ENCODE results near the gene NFKBIA. TPM values are rescaled to one million over a fixed set of nuclear protein-coding genes. Genes with fewer than 3 reads are reported as not detected.

NFKBIA gene
- total RNA-seq, 2 experiments from 2014 or later: 102 to 109 TPM

DNA sequence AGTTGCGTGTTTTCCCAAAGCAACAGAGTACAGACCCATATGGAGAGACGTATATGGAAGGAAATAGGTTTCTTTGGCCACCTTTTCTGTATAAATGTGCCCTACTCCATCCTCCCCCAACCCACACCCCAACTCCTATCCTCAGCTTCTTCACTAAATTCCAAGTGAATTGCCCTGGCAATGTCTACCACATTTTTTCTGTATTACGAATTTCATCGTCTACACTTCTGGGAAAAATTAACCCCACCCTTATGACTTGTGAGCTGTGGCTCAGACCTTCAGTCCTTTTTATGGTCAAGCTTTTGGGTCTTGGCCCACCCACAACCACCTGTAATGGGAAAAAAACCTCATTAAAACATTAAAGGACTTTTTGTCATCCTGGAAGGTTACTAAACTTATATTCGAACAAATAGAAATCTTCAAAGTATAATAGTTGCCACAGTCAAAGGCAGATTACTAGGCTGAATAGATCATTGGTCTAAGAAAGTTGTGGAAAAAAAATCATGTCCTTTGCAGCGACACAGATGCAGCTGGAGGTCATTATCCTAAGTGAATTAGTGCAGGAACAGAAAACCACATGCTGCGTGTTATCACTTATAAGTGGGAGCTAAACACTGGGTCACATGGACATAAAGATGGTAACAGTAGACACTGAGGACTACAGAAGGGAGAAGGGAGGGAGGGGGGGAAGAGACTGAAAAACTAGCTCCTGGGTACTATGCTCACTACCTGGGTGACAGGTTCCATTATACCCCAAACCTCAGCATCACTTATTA, 15.7 kb upstream of the NFKBIA start:
- H3K27ac Mint-ChIP-seq: no peak overlapping the region
- H3K4me3 Mint-ChIP-seq: no peak overlapping the region
- no peaks in the 10 kb centered on the region for H3K9me3 Mint-ChIP-seq
- ChIA-PET POLR2A (interaction anchor here (8.9 kb wide), 1 partner anchor 17 kb away, joined by 174 read pairs; the partner anchor contains the start of gene NFKBIA), CTCF (interaction anchor here (0.6 to 2.0 kb wide), 8 partner anchors 11 to 1094 kb away, joined by 3 to 6 read pairs (median 4); partner anchors contain the start of gene FAM177A1)
- H3K27me3 Mint-ChIP-seq: no peaks in the 10 kb centered on the region
- H3K36me3 Mint-ChIP-seq (ENCODE audit: low read depth): no peaks in the 10 kb centered on the region
- no peak for DNase-seq
- peaks cover 37% of the 10 kb centered on the region for H3K4me1 Mint-ChIP-seq

DNA sequence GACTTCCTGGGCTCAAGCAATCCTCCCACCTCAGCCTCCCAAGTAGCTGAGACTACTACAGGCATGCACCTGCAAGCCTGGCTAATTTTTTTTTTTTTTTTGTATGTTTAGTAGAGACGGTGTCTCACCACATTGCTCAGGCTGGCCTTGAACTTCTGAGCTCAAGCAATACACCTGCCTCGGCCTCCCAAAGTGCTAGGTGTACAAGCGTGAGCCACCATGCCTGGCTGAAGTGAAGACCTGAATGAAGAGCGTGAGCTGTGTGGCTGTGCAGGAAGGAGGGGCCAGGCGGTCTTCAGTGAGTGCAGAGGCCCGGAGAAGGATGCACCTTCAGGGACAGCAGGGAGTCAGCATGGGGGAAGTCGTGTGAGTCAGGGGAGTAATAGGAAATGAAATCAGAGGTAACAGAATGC, 14.9 kb upstream of the NFKBIA start:
- no peak for DNase-seq
- Mint-ChIP-seq H3K9me3 (no peaks in the 10 kb centered on the region), H3K4me1 (peaks cover 44% of the 10 kb centered on the region), H3K27me3 (no peaks in the 10 kb centered on the region), H3K36me3 (ENCODE audit: low read depth) (no peaks in the 10 kb centered on the region), H3K27ac (no peak overlapping the region), H3K4me3 (no peak overlapping the region)
- ChIA-PET POLR2A (interaction anchor here (0.6 to 8.9 kb wide), 2 partner anchors 16 to 373 kb away, joined by 3 to 174 read pairs; partner anchors contain the start of gene NFKBIA), CTCF (interaction anchor here (0.6 to 2.0 kb wide), 4 partner anchors 19 to 1093 kb away, joined by 3 to 6 read pairs (median 4); partner anchors contain the start of gene FAM177A1)

DNA sequence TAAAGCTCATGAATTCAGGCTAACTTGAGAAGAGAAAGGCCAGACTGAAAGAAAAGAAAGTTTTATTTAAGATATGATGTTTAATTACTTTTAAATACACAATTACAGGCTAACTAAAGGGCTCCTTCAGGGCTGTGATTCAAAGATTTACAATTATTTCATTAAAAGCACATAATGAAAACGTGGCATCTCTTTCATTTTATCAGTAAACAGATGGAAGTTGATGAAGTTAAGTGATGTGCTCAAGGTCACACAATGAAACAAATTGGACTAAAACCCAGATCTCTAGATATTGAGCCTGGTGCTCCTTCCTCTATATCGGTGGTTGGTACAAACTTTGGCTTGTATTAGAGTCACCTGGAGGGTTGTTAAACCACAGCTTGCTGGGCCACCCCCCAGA, 13.5 kb upstream of the NFKBIA start:
- ChIA-PET CTCF (interaction anchor here (2.6 to 5.0 kb wide), 2 partner anchors 14 to 278 kb away, joined by 33 to 50 read pairs; partner anchors contain the start of gene NFKBIA), POLR2A (interaction anchor here (0.6 to 8.9 kb wide), 6 partner anchors 14 to 704 kb away, joined by 3 to 174 read pairs (median 4); partner anchors contain the start of genes FAM177A1 and NFKBIA)
- DNase-seq: no peak
- no peak overlapping the region for H3K4me3 Mint-ChIP-seq
- H3K27me3 Mint-ChIP-seq: no peaks in the 10 kb centered on the region
- no peaks in the 10 kb centered on the region for H3K36me3 Mint-ChIP-seq (ENCODE audit: low read depth)
- no peak overlapping the region for H3K27ac Mint-ChIP-seq
- H3K9me3 Mint-ChIP-seq: no peaks in the 10 kb centered on the region
- H3K4me1 Mint-ChIP-seq: peaks cover 50% of the 10 kb centered on the region

DNA sequence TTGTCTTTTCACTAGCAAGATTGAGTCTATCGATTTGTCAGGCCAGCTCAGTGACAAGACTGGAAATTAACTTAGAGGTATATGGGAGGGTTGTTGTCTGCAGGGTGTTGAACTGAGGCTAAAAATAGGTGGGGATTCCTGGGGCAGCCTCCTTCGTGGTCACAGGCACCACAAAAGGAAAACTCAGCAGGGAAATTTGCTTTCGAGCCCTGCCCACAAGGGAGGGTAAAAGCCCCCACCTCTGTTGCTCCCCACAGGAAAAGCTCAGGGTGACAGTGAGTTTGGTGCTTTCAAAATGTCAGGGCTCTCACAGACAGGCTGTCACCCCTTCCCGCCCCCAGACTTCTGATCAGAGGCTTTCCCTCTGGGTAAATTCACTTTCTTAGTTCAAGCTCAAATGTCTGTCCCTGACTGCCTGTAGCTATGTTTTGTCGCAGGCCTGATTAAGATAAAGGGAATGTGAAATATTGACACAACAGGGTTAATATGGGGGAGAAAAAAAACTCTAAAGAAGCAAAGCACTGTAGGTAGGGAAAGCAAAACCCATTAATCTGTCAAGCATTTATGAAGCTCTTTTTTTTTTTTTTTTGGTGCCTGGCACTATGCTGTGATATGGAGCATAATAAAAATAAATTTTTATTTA, 11.7 kb upstream of the NFKBIA start:
- CTCF ChIA-PET: interaction anchor here (0.6 to 5.7 kb wide), 22 partner anchors 9 to 746 kb away, joined by 3 to 50 read pairs (median 4); partner anchors contain the start of genes FAM177A1, NFKBIA and PSMA6
- POLR2A ChIA-PET: interaction anchor here (0.7 to 8.9 kb wide), 20 partner anchors 13 to 541 kb away, joined by 3 to 174 read pairs (median 4); partner anchors contain the start of genes BAZ1A, FAM177A1, NFKBIA and PPP2R3C
- Mint-ChIP-seq H3K9me3 (no peaks in the 10 kb centered on the region), H3K36me3 (ENCODE audit: low read depth) (no peaks in the 10 kb centered on the region), H3K27ac (peak overlapping the region; percentile 75), H3K4me3 (peak overlapping the region; percentile 18), H3K27me3 (no peaks in the 10 kb centered on the region), H3K4me1 (peaks cover 47% of the 10 kb centered on the region)
- peak; percentile 62 for DNase-seq

DNA sequence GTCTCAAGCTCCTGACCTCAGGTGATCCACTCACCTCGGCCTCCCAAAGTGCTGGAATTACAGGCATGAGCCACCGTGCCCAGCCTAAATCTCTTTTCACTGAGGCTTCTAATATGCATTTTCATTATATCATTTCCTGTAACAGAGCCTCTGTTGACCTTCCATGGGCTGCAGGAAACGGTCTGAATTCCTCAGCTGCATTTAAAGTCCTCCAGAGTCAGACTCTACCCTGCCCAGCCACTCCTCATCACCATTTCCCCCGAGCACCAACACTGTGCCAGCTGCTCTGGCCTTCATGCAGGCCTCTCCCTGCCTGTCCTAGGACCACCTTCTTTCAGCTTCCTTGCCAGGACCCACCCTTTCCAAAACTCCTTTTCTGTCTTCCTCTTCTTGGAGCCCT, 9.8 kb upstream of the NFKBIA start:
- ChIA-PET POLR2A (interaction anchor here (0.9 to 8.9 kb wide), 2 partner anchors 11 to 101 kb away, joined by 3 to 174 read pairs; partner anchors contain the start of gene NFKBIA), CTCF (interaction anchor here (0.7 to 5.7 kb wide), 14 partner anchors 8 to 696 kb away, joined by 3 to 45 read pairs (median 5); partner anchors contain the start of gene NFKBIA)
- no peak overlapping the region for H3K27ac Mint-ChIP-seq
- no peaks in the 10 kb centered on the region for H3K27me3 Mint-ChIP-seq
- no peak overlapping the region for H3K4me3 Mint-ChIP-seq
- no peaks in the 10 kb centered on the region for H3K36me3 Mint-ChIP-seq (ENCODE audit: low read depth)
- DNase-seq: no peak
- H3K4me1 Mint-ChIP-seq: peaks cover 45% of the 10 kb centered on the region
- no peaks in the 10 kb centered on the region for H3K9me3 Mint-ChIP-seq

DNA sequence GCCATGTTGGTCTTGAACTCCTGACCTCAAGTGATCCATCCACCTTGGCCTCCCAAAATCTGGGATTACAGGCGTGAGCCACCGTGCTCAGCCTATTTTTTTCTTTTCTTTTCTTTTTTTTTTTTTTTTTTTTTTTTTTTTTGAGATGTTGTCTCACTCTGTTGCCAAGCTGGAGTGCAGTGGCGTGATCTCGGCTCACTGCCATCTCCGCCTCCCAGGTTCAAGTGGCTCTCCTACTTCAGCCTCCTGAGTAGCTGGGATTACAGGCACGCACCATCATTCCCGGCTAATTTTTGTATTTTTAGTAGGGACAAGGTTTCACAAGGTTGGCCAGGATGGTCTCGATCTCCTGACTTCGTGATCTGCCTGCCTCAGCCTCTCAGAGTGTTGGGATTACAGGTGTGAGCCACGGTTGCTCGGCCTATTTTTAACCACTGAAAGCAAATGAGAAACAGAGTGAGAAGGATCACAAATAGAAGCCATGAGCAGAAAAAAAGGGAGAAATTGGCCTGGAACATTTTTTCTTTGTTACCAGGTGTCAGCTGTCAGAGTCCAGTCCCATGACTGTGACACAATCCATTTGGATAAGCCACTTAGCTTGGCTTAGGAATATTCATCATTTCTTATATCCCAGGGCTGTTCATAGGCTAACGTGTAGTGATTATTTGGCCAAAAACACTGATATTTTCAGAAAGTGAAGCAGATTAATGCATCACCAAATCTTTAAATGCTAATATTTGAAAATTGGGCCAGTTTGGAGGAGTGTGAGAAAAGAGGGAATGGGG, 7.9 kb upstream of the NFKBIA start:
- Mint-ChIP-seq H3K27ac (no peak overlapping the region), H3K27me3 (no peaks in the 10 kb centered on the region), H3K9me3 (no peaks in the 10 kb centered on the region), H3K4me3 (no peak overlapping the region), H3K4me1 (peaks cover 40% of the 10 kb centered on the region), H3K36me3 (ENCODE audit: low read depth) (no peaks in the 10 kb centered on the region)
- DNase-seq: no peak
- ChIA-PET CTCF (interaction anchor here (1.0 to 5.7 kb wide), 8 partner anchors 9 to 431 kb away, joined by 3 to 45 read pairs (median 4); no protein-coding TSS in a partner anchor), POLR2A (interaction anchor here (0.6 to 8.9 kb wide), 3 partner anchors 9 to 562 kb away, joined by 3 to 174 read pairs (median 3); partner anchors contain the start of gene NFKBIA)

DNA sequence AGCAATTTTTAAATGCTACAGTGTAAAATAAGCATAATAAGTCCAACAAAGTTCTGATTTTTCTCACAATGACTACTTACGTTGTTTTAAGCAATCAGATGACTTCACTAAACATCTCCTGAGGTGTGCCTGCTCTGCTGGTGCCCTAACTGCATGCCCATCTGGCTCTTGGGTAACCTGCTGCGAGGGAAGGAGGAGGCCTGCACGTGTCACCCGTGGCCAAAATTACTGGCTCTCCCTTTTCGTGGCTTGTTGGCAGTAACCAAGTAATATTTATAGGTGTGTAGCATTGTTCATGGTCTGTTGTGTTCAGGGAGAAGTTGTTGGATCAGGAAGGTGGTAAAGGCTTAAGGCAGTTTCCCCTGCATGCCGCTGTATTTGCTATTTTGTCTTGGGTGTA, 6.3 kb upstream of the NFKBIA start:
- ChIA-PET CTCF (interaction anchor here (0.7 to 2.3 kb wide), 5 partner anchors 32 to 287 kb away, joined by 3 to 6 read pairs (median 5); no protein-coding TSS in a partner anchor), POLR2A (interaction anchor here (1.4 kb wide), 1 partner anchor 365 kb away, joined by 3 read pairs; the partner anchor contains the start of gene FAM177A1)
- Mint-ChIP-seq H3K9me3 (no peaks in the 10 kb centered on the region), H3K27me3 (no peaks in the 10 kb centered on the region), H3K4me3 (no peak overlapping the region), H3K27ac (no peak overlapping the region), H3K36me3 (ENCODE audit: low read depth) (no peaks in the 10 kb centered on the region), H3K4me1 (peaks cover 39% of the 10 kb centered on the region)
- no peak for DNase-seq

DNA sequence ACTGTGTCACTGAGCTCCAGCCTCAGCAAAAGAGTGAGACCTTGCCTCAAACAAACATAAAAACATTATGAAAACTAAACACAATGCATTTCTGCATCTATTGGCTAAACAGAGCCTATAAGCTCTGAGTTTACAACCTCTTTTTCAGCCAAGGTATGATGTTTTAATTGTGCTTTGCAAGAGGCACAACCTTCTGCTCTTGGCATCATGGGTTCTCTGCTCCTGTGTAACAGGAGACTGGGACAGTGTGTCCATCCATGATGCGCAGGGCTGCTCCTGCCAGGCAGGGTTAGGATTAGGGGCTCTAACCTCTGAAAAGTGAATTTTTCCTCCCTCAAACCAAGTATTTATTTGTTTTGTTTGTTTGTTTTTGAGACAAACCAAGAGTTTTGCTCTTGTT, 5.0 kb upstream of the NFKBIA start:
- Mint-ChIP-seq H3K36me3 (ENCODE audit: low read depth) (no peaks in the 10 kb centered on the region), H3K27ac (no peak overlapping the region), H3K9me3 (no peaks in the 10 kb centered on the region)

DNA sequence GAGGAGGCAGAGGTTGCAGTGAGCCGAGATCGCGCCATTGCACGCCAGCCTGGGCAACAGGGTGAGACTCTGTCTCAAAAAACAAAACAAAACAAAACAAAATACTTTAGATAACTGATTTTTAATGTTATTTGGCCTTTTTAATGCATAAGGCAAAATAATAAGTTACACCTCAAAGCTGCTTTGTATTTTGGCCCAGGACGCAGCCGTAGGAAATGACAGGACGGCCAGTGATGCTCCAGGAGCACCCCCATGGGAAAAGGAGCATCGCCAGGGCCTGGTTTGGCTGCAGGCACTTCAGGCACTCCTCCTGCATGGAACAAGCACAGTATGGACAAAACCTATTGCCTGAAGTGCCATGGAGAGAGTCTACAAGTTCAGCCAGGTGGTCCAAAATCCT, 3.5 kb upstream of the NFKBIA start:
- H3K27me3 Mint-ChIP-seq: no peaks in the 10 kb centered on the region
- ChIA-PET CTCF (interaction anchor here (0.6 to 2.6 kb wide), 6 partner anchors 8 to 266 kb away, joined by 3 to 8 read pairs (median 4); no protein-coding TSS in a partner anchor), POLR2A (interaction anchor here (1.2 kb wide), 1 partner anchor 178 kb away, joined by 3 read pairs; no protein-coding TSS in a partner anchor)
- peaks cover 10% of the 10 kb centered on the region for H3K36me3 Mint-ChIP-seq (ENCODE audit: low read depth)
- no peak overlapping the region for H3K4me3 Mint-ChIP-seq
- no peak overlapping the region for H3K27ac Mint-ChIP-seq
- H3K4me1 Mint-ChIP-seq: peaks cover 31% of the 10 kb centered on the region
- no peaks in the 10 kb centered on the region for H3K9me3 Mint-ChIP-seq
- DNase-seq: no peak

More for the DNA sequence above, 5.0 kb upstream of the NFKBIA start:
- POLR2A ChIA-PET: no interaction called here
- Mint-ChIP-seq H3K4me1 (peaks cover 33% of the 10 kb centered on the region), H3K4me3 (no peak overlapping the region), H3K27me3 (no peaks in the 10 kb centered on the region)
- CTCF ChIA-PET: interaction anchor here (1.0 to 2.6 kb wide), 7 partner anchors 11 to 268 kb away, joined by 3 to 8 read pairs (median 5); no protein-coding TSS in a partner anchor
- no peak for DNase-seq

DNA sequence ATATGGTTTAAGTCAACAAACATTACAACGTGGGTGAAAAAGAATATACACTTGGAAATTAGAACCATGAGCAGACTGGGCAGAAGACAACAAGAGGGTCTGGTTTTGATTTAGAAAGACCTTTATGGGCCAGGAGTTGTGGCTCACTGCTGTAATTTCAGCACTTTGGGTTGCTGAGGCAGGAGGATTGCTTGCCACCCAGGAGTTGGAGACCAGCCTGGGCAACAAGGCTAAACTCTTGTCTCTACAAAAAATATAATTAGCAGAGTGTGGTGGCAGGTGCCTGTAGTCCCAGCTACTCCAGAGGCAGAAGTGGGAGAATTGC, 2.7 kb upstream of the NFKBIA start:
- Mint-ChIP-seq H3K36me3 (ENCODE audit: low read depth) (peaks cover 17% of the 10 kb centered on the region), H3K4me3 (no peak overlapping the region), H3K9me3 (no peaks in the 10 kb centered on the region), H3K27me3 (no peaks in the 10 kb centered on the region), H3K4me1 (peaks cover 35% of the 10 kb centered on the region), H3K27ac (no peak overlapping the region)
- ChIA-PET CTCF (interaction anchor here (1.1 to 2.6 kb wide), 3 partner anchors 9 to 192 kb away, joined by 3 to 6 read pairs (median 6); no protein-coding TSS in a partner anchor), POLR2A (no interaction called here)
- no peak for DNase-seq

DNA sequence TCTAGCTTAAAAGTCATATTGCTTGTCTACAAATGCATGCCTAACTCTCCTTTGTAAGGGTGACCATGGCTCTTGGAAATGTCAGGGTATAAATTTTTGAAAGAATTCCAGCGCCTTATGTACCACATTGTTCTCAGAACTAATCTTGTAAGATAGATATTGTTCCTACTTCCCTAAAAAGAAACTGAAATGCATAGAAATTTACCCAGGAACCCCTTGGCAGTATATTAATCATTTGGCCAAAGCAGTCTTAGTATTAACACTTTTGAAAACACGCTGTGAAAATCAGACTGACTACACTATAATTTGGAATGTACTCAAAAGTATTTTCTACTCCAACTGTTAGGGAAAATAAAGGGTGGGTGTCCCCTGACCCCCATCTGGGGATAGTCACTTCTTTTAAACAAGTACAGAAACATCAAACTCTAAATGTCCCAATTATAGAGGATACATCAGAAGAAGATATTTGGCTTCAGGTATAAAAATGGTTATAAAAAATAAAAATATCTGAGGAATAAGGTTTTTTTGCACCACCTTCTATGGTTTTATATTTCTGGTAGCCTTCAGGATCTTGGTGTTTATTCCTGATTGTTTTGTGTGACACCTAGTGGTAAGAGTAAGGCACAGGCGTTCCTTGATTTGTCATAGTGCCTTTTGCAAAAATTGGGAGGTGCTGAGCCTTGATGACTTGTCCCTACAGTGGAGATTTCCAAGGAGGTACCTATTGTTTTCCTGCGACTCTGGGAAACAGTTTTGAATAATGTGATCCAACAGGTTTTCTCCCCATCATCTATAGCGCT, 2.2 kb upstream of the NFKBIA start:
- ChIA-PET CTCF (interaction anchor here (0.7 to 5.4 kb wide), 15 partner anchors 7 to 737 kb away, joined by 3 to 50 read pairs (median 6); partner anchors contain the start of gene PSMA6), POLR2A (interaction anchor here (0.6 to 6.4 kb wide), 7 partner anchors 10 to 425 kb away, joined by 3 to 174 read pairs (median 28); partner anchors contain the start of genes PSMA6 and SRP54)
- Mint-ChIP-seq H3K36me3 (ENCODE audit: low read depth) (peaks cover 23% of the 10 kb centered on the region), H3K9me3 (no peaks in the 10 kb centered on the region), H3K4me3 (no peak overlapping the region), H3K27me3 (no peaks in the 10 kb centered on the region), H3K4me1 (peaks cover 41% of the 10 kb centered on the region), H3K27ac (no peak overlapping the region)
- DNase-seq: no peak
